Trophoblast cell (in vitro differentiated cells and primary cell): ENCODE measurements around the gene ARHGDIB.

Source experiments
- DNase-seq, 2 donors: peaks; one replicate each; pipeline ENCODE4 v3.0.0-alpha.2; 2016
- H2AFZ ChIP-seq: 2 replicates; pipeline ENCODE4 v1.6.1; 2013; ENCODE audit warnings: low read length, moderate library complexity, mild to moderate bottlenecking; ENCODE audit not compliant: insufficient read depth, poor library complexity
- H2AK5ac ChIP-seq: 2 replicates; pipeline ENCODE4 v1.6.1; 2013; ENCODE audit warnings: mild to moderate bottlenecking, low read length
- H2BK120ac ChIP-seq: 2 replicates; pipeline ENCODE4 v1.6.1; 2013; ENCODE audit warnings: low read length, mild to moderate bottlenecking, moderate library complexity; ENCODE audit not compliant: insufficient read depth, poor library complexity
- H2BK12ac ChIP-seq: 2 replicates; pipeline ENCODE4 v1.6.1; 2013; ENCODE audit warnings: mild to moderate bottlenecking, low read length, moderate library complexity
- H2BK5ac ChIP-seq: 2 replicates; pipeline ENCODE4 v1.6.1; 2013; ENCODE audit warnings: low read length, low read depth, moderate library complexity, mild to moderate bottlenecking; ENCODE audit not compliant: poor library complexity
- H3K14ac ChIP-seq: 2 replicates; pipeline ENCODE4 v1.6.1; 2013; ENCODE audit warnings: mild to moderate bottlenecking, low read length
- H3K18ac ChIP-seq: 2 replicates; pipeline ENCODE4 v1.6.1; 2013; ENCODE audit warnings: mild to moderate bottlenecking, low read length
- H3K23ac ChIP-seq: 2 replicates; pipeline ENCODE4 v1.6.1; 2013; ENCODE audit warnings: low read length
- H3K27ac ChIP-seq: 2 replicates; pipeline ENCODE4 v1.5.1; 2013; ENCODE audit warnings: low read depth, mild to moderate bottlenecking, inconsistent platforms, low read length, moderate library complexity
- H3K27me3 ChIP-seq: 2 replicates; pipeline ENCODE4 v1.6.1; 2013; ENCODE audit warnings: inconsistent platforms, mild to moderate bottlenecking, low read length, moderate library complexity; ENCODE audit not compliant: insufficient read depth
- H3K36me3 ChIP-seq, 2 experiments: 1 replicate in 1 of 2; 2 replicates in 1 of 2; pipeline ENCODE4 v1.6.1; 2013; ENCODE audit warnings: low read length in 2 of 2, mild to moderate bottlenecking in 2 of 2, moderate library complexity in 1 of 2; ENCODE audit not compliant: insufficient read depth in 2 of 2, control insufficient read depth in 1 of 2
- H3K4ac ChIP-seq: 2 replicates; pipeline ENCODE4 v1.6.1; 2013; ENCODE audit warnings: low read depth, mild to moderate bottlenecking, low read length, moderate library complexity
- H3K4me1 ChIP-seq, 2 experiments: 1 replicate in 1 of 2; 2 replicates in 1 of 2; pipeline ENCODE4 v1.6.1; 2013; ENCODE audit warnings: low read length in 2 of 2, mild to moderate bottlenecking in 2 of 2, moderate library complexity in 1 of 2; ENCODE audit not compliant: insufficient read depth in 2 of 2, control insufficient read depth in 1 of 2
- H3K4me2 ChIP-seq: 2 replicates; pipeline ENCODE4 v1.6.1; 2013; ENCODE audit warnings: inconsistent platforms, mild to moderate bottlenecking, low read length, moderate library complexity
- H3K4me3 ChIP-seq: 2 replicates; pipeline ENCODE4 v1.5.1; 2013; ENCODE audit warnings: mild to moderate bottlenecking, low read depth, low read length, inconsistent platforms
- H3K79me1 ChIP-seq: one replicate; pipeline ENCODE4 v1.6.1; 2013; ENCODE audit warnings: low read length
- H3K79me2 ChIP-seq: 2 replicates; pipeline ENCODE4 v1.6.1; 2013; ENCODE audit warnings: low read length, mild to moderate bottlenecking; ENCODE audit not compliant: control insufficient read depth, insufficient read depth, poor library complexity
- H3K9ac ChIP-seq: 2 replicates; pipeline ENCODE4 v1.6.1; 2013; ENCODE audit warnings: mild to moderate bottlenecking, low read length
- H3K9me3 ChIP-seq: 2 replicates; pipeline ENCODE4 v1.6.1; 2013; ENCODE audit warnings: low read depth, mild to moderate bottlenecking, control low read depth, inconsistent platforms, low read length; ENCODE audit not compliant: insufficient read depth
- H4K12ac ChIP-seq: 2 replicates; pipeline ENCODE4 v1.6.1; 2013; ENCODE audit warnings: low read depth, mild to moderate bottlenecking, low read length, moderate library complexity
- H4K8ac ChIP-seq: 2 replicates; pipeline ENCODE4 v1.6.1; 2013; ENCODE audit warnings: low read depth, mild to moderate bottlenecking, low read length, moderate library complexity
- H4K91ac ChIP-seq: one replicate; pipeline ENCODE4 v1.6.1; 2013; ENCODE audit warnings: low read depth, mild to moderate bottlenecking, low read length, moderate library complexity
- WGBS: extraction: QIAGEN DNeasy Blood & Tissue Kit; methylation state at CpG from one replicate; pipeline ENCODE4 v1.1.7; 2013; ENCODE audit warnings: missing lambda C conversion rate; ENCODE audit not compliant: insufficient read length, insufficient coverage; ENCODE audit errors: extremely low coverage; 5-methylcytosine and 5-hydroxymethylcytosine counted together

ARHGDIB gene

DNA sequence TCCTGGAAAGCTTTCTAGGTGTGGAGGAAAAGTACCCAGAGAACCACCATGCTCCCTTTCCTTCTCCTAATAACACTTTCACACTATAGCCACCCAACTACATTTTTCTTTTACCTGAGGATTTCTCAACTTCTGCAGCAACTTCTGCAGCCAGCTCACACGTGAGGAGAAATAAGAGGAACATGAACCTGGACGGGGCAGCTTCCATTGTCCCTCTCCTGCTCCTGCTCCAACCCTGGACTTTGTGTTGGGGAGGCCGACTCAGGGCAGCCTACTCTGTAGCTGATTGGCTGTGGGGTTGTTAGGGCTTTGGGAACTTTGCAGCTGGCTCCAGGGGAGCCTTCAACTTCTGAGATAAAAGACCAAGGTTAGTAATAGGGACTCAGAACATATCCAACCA is 23.1 kb downstream of the ARHGDIB start, which contains the start of gene ERP27:
TSS of gene ERP27 (minus strand) at position 237 of the 400 bp plus-strand sequence. CDS start at position 208, 29 bp downstream.
- Histone ChIP-seq H3K79me1 (peaks cover 19% of the 10 kb centered on the region), H3K4me2 (no peak within 1 kb of the TSS), H3K27me3 (no peaks in the 10 kb centered on the region), H3K14ac (no peak within 1 kb of the TSS), H3K27ac (peak within 1 kb of the TSS; percentile 14), H3K9me3 (no peaks in the 10 kb centered on the region), H2AK5ac (peak within 1 kb of the TSS; percentile 95), H4K91ac (peak within 1 kb of the TSS; percentile 71), H2BK120ac (peak within 1 kb of the TSS; percentile 73), H3K36me3 (peaks cover 5% of the 10 kb centered on the region in 2 experiments), H4K12ac (no peak within 1 kb of the TSS), H3K18ac (peak within 1 kb of the TSS; percentile 62), H3K79me2 (no peaks in the 10 kb centered on the region), H3K9ac (no peak within 1 kb of the TSS), H4K8ac (no peak within 1 kb of the TSS), H3K4ac (no peak within 1 kb of the TSS), H2BK5ac (peak within 1 kb of the TSS; percentile 39), H3K4me1 (peaks cover 12 to 13% of the 10 kb centered on the region in 2 experiments), H3K4me3 (no peak within 1 kb of the TSS), H2AFZ (no peak within 1 kb of the TSS), H3K23ac (no peak within 1 kb of the TSS), H2BK12ac (peak within 1 kb of the TSS; percentile 93)
- no CpG with 5 or more reads among the region's 3 CpGs for WGBS
- peak in 1 of 2 donors; percentile 64 for DNase-seq

DNA sequence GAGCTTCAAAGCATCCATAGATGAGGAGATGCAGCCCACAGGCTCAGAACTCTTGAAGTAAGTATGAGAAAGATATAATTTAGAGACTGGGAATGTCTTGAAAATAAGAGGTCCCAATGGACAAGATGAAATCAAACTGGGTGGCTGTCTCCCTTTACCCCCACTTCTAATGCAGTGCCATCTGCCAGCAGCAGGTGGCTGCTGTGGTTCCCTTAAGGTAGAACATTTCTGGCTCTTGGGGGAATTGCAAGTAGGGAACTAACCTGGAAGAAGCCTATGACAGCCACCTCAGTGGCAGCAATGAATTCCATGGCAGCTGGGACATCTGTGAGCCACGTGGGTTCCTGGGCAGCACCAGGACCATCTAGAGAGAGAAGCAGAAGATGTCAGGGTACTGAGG is 23.7 kb downstream of the ARHGDIB start:
- no peaks in the 10 kb centered on the region for H3K79me2 ChIP-seq
- no peak overlapping the region for H3K23ac ChIP-seq
- H3K27me3 ChIP-seq: no peaks in the 10 kb centered on the region
- H3K4me3 ChIP-seq: no peak overlapping the region
- H4K12ac ChIP-seq: no peak overlapping the region
- H3K27ac ChIP-seq: peak overlapping the region; percentile 14
- WGBS: no CpG with 5 or more reads among the region's 1 CpG
- no peak overlapping the region for H3K4me2 ChIP-seq
- peaks cover 21% of the 10 kb centered on the region for H3K79me1 ChIP-seq
- no peak overlapping the region for H3K4ac ChIP-seq
- no peak overlapping the region for H4K91ac ChIP-seq
- no peak for DNase-seq
- H3K14ac ChIP-seq: no peak overlapping the region
- peak overlapping the region; percentile 74 for H2BK12ac ChIP-seq
- peaks cover 12 to 13% of the 10 kb centered on the region in 2 experiments for H3K4me1 ChIP-seq
- H2BK5ac ChIP-seq: no peak overlapping the region
- no peak overlapping the region for H2AK5ac ChIP-seq
- H3K9ac ChIP-seq: no peak overlapping the region
- H2BK120ac ChIP-seq: no peak overlapping the region
- H2AFZ ChIP-seq: no peak overlapping the region
- peak overlapping the region; percentile 20 for H3K18ac ChIP-seq
- H3K9me3 ChIP-seq: no peaks in the 10 kb centered on the region
- H4K8ac ChIP-seq: no peak overlapping the region
- peaks cover 5% of the 10 kb centered on the region in 2 experiments for H3K36me3 ChIP-seq

DNA sequence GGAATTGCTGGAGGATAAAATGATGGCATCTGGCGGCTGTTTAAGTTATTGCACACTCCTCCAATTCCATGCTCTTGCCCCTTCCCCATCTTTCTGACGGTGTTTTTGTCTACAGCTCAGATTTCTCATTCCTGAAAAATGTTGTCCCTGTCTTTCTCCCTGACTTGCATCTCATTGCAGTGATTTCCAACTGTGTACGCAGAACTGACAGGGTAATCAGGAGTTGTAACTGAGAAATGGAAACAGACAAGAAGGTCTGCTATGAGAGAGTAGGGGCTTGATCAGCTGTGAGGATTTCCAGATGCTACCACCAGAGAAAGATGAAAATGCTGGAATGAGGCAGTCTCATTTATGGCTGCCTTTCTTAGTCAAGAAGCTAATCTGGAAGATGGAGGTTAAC is 24.4 kb downstream of the ARHGDIB start:
- Histone ChIP-seq H3K23ac (no peak overlapping the region), H3K4ac (no peak overlapping the region), H2BK12ac (no peak overlapping the region), H3K79me2 (no peaks in the 10 kb centered on the region), H4K12ac (no peak overlapping the region), H3K27ac (peak overlapping the region; percentile 28), H3K36me3 (no peaks in the 10 kb centered on the region), H2AFZ (no peak overlapping the region), H4K8ac (no peak overlapping the region), H3K4me3 (no peak overlapping the region), H3K27me3 (no peaks in the 10 kb centered on the region), H2BK5ac (no peak overlapping the region), H3K9ac (no peak overlapping the region), H3K79me1 (peaks cover 21% of the 10 kb centered on the region), H3K9me3 (no peaks in the 10 kb centered on the region), H4K91ac (no peak overlapping the region), H2BK120ac (no peak overlapping the region), H3K4me1 (peaks cover 14 to 16% of the 10 kb centered on the region in 2 experiments), H3K18ac (no peak overlapping the region), H3K4me2 (no peak overlapping the region), H2AK5ac (no peak overlapping the region), H3K14ac (no peak overlapping the region)
- WGBS: no CpG with 5 or more reads among the region's 3 CpGs
- peak in 1 of 2 donors; percentile 19 for DNase-seq

DNA sequence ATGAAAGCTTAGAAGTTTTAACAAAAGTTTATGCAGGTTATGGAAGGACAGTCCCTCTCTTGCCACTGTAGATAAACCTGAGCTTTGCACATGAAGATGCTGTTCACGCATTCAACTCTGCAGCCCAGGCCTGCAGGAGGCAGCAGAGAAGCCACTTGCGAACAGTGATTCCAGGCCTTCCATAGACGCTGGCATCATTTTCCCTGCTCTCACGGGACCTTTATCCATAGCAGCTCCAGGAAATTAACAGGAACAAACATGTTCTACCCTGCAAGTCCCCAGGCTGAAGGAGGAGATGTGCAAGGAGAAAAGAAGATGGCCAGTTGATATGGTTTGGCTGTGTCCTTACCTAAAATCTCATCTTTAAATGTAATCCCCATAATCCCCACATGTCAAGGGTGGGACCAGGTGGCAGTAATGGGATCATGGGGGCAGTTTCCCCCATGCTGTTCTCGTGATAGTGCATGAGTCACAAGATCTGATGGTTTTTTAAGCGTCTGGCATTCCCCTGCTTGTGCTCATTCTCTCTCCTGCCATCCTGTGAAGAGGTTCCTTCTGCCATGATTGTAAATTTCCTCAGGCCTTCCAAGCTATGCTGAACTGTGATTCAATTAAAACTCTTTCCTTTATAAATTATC is 25.1 kb downstream of the ARHGDIB start:
- Histone ChIP-seq H4K12ac (no peak overlapping the region), H3K27ac (no peak overlapping the region), H3K9ac (no peak overlapping the region), H4K91ac (peak overlapping the region; percentile 55), H3K27me3 (no peaks in the 10 kb centered on the region), H3K36me3 (no peaks in the 10 kb centered on the region), H3K4me1 (peaks cover 18 to 19% of the 10 kb centered on the region in 2 experiments), H3K18ac (no peak overlapping the region), H2BK12ac (peak overlapping the region; percentile 25), H2BK120ac (peak overlapping the region; percentile 30), H3K14ac (no peak overlapping the region), H4K8ac (peak overlapping the region; percentile 17), H3K9me3 (no peaks in the 10 kb centered on the region), H2AK5ac (no peak overlapping the region), H2BK5ac (no peak overlapping the region), H3K23ac (no peak overlapping the region), H3K4me2 (no peak overlapping the region), H3K79me1 (peaks cover 27% of the 10 kb centered on the region), H3K79me2 (no peaks in the 10 kb centered on the region), H3K4ac (no peak overlapping the region), H2AFZ (no peak overlapping the region), H3K4me3 (no peak overlapping the region)
- no CpG with 5 or more reads among the region's 6 CpGs for WGBS
- peak; percentile 66 to 81 for DNase-seq
